Measurements from ENCODE around the gene TFAP2A. TPM values are rescaled to one million over a fixed set of nuclear protein-coding genes. Genes with fewer than 3 reads are reported as not detected.

TFAP2A gene
- total RNA-seq, 1 experiment from 2014 or later, result 24.6 TPM

GRCh38 chr6:10431423-10432164, 16.7 kb upstream of the TFAP2A start:
- DNase-seq (ENCODE audit: low read depth, low spot score), result peak; percentile 82
- in situ Hi-C loops (cut with HindIII; ENCODE audit: low pct_unique_long_range_greater_than_20kb, low sequenced_read_pairs), result no loop called here

GRCh38 chr6:10429638-10430427, 15.0 kb upstream of the TFAP2A start:
- peak; percentile 89 for DNase-seq (ENCODE audit: low read depth, low spot score)
- in situ Hi-C loops (cut with HindIII; ENCODE audit: low pct_unique_long_range_greater_than_20kb, low sequenced_read_pairs), result no loop called here

DNA sequence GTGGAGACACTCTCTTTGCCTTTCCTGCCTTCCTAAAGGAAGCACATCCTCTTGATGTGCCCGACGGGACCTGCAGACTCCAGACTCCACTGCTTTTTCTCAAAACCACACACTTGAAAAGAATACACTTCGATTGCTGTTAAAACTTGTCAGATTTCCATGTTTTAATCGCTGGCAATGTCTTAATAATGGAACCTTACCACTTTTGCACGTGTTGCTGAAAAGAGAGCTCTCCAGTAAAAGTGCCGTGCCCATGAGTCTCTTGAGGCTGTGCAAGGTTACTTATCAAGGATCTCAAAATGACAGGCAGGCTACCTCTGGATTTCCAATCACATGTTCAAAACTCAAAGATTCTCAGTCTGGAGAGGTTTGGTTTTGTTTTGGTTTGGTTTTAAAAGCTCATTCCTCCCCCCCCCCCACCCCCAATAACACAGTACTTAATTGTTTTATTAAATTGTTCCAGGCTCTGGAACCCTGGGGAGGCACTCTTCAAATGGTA, 12.0 kb upstream of the TFAP2A start:
- DNase-seq (ENCODE audit: low read depth, low spot score), result peak; percentile 77
- in situ Hi-C loops (cut with HindIII; ENCODE audit: low pct_unique_long_range_greater_than_20kb, low sequenced_read_pairs), result no loop called here

GRCh38 chr6:10425975-10426780, 11.3 kb upstream of the TFAP2A start:
- DNase-seq (ENCODE audit: low read depth, low spot score), result peak; percentile 79
- in situ Hi-C loops (cut with HindIII; ENCODE audit: low pct_unique_long_range_greater_than_20kb, low sequenced_read_pairs), result no loop called here

DNA sequence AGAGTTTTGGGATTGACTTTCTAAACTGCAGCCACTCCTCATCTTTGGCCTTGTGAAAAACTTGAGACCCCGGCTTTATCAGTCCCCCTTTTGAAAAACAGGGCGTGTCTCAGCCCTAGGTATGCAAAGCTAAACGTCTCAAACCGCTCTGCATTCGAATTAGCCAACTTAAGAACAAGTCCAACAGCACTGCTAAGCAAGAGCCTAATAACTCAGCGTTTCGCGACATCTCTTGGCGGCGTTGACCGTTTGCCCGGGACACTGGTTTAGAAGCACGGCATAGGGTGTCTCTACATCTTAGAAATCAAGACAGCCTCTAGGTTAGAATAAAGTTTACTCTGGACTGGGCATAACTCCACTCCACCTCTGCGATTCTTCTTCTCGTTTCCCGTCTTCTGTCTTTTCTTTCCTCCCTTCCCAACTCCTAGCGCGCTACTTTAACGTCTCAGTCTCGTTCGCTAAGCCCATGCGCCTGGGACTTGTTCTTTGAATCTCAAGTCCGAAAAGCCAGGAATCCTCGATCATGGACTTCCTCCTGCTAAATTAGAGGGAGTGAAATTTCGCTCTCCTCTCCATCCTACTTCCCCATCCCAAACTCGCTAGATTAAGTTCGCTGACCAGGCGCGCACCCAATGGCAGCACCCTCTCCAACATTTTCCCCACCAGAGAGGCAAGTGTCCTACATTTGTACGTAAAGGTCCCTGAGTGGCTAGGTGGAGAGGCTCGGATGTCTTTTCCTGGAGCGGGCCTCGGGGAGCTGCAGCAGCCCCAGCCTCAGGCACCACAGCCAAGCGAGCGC, 10.5 kb upstream of the TFAP2A start:
- in situ Hi-C loops (cut with HindIII; ENCODE audit: low pct_unique_long_range_greater_than_20kb, low sequenced_read_pairs), result no loop called here
- DNase-seq (ENCODE audit: low read depth, low spot score), result no peak

DNA sequence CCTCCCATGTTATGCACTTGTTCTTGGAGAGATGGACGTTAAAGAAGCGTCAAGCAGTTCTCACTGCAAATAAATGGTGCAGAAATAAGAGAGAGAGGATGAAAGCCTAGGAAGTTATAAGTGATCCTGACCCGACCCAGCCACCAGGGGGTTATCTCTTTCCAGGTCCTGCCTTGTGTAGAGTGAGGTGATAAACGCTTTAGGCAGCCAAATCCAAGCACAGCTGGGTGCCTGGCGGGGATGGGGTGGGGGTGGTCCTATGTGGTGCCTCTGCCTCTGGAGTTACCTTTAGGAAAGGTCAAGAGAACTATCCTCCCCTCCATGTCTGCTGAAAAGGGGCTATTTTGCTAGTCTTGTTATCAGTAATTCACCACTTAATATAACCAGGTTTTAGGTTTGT, 9.2 kb upstream of the TFAP2A start:
- in situ Hi-C loops (cut with HindIII; ENCODE audit: low pct_unique_long_range_greater_than_20kb, low sequenced_read_pairs), result no loop called here
- DNase-seq (ENCODE audit: low read depth, low spot score), result peak; percentile 35

DNA sequence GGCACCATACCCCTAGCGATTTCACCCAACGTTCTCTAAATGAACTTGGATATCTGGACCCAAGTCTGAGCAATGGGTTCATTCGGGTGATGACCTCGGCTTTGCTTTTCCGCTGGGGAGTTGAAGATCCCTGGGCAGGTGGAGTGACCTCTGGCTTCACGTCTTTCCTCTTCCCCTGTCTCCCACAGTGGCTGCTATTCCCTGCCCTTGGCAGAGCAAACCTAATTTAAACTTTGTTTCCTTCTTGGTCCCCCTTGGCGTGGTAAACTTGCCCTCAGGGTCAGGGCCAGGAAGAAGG, 7.8 kb upstream of the TFAP2A start:
- in situ Hi-C loops (cut with HindIII; ENCODE audit: low pct_unique_long_range_greater_than_20kb, low sequenced_read_pairs), result no loop called here
- DNase-seq (ENCODE audit: low read depth, low spot score), result no peak

GRCh38 chr6:10421921-10422736, 7.3 kb upstream of the TFAP2A start:
- in situ Hi-C loops (cut with HindIII; ENCODE audit: low pct_unique_long_range_greater_than_20kb, low sequenced_read_pairs), result no loop called here
- no peak for DNase-seq (ENCODE audit: low read depth, low spot score)

DNA sequence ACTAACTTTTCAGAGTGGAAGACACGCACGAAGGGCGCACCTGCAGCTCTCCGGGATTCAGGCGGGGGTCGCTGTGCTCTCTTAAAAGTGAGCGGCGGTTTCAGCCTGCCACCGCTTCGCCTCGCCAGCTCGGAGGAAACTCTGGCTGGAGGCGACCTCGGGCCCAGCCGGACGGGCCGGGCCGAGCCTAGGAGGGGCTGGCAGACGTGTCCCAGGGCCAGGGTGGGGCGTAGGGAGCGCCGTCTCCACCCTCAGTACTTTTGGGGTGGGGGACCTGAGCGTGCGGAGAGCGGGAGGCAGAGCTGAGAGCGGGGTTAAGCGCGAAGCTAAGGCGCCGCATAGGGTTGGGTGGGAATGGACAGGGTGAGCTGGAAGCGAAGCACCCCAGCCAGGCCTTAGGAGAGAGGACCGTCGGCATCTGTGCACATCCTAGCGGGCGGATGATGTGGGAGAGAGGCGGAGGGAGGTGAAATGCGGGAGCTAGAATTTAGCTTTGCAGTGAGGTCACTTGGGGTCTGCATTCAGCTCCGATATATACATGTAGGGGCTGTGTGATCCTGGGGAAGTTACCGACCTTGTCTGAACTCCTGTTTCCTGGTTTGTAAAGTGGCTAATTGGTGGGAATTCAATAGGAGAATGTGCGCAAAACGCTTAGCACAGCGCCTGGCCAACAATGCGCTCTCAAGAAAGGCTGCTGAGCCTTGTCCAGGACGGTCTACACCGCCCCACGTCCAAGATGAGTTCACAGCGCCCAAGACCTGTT, 6.5 kb upstream of the TFAP2A start:
- in situ Hi-C loops (cut with HindIII; ENCODE audit: low pct_unique_long_range_greater_than_20kb, low sequenced_read_pairs), result no loop called here
- no peak for DNase-seq (ENCODE audit: low read depth, low spot score)

GRCh38 chr6:10420546-10421157, 5.8 kb upstream of the TFAP2A start:
- no peak for DNase-seq (ENCODE audit: low read depth, low spot score)
- in situ Hi-C loops (cut with HindIII; ENCODE audit: low pct_unique_long_range_greater_than_20kb, low sequenced_read_pairs), result no loop called here

- in situ Hi-C loops (cut with HindIII; ENCODE audit: low pct_unique_long_range_greater_than_20kb, low sequenced_read_pairs), result no loop called here
- DNase-seq (ENCODE audit: low read depth, low spot score), result no peak
These were observed 5.1 kb upstream of the TFAP2A start for GRCh38 chr6:10419749-10420545.

DNA sequence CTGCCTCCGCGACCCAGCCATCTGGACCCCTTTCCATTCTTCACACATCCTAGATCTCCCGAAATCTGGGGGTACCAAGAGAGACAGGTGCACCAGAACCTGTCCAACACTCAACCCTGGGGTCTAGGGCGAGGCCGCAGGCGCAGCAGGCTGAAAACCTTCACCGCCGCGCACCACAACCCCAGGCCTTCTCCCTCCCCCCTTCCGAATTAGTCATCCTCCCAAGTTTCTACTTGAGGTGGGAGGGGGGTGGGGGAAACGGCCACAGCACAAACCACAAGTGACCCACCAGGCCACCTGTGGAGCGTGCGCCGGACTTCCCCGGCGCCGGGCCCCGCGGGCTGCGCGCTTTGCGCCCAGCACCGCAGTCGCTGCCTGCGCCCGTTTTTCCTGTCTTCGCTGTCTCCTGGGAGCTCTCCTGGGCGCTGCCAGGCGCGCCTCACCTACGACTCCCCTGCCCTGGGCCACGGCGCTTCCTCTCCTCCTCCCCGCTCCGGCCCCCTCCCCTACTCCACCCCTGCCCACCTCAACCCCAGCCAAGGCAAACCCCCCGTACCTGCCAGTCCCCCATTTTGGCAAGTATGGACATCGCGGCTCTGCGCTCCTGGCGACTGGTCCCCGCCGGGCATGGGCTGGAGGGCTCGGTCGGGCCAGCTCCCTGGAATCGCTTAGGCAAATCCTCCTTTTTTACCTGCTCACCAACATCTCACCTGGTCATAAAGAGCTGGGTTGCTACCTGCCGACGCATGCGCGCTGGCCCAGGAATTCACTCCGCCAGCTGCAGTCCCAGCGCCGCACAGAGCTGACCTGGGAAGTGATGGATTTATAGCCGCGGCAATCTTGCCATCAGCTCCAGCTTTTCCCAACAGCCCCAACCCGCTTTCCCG, 4.2 kb upstream of the TFAP2A start:
- in situ Hi-C loops (cut with HindIII; ENCODE audit: low pct_unique_long_range_greater_than_20kb, low sequenced_read_pairs), result no loop called here
- no peak for DNase-seq (ENCODE audit: low read depth, low spot score)

DNA sequence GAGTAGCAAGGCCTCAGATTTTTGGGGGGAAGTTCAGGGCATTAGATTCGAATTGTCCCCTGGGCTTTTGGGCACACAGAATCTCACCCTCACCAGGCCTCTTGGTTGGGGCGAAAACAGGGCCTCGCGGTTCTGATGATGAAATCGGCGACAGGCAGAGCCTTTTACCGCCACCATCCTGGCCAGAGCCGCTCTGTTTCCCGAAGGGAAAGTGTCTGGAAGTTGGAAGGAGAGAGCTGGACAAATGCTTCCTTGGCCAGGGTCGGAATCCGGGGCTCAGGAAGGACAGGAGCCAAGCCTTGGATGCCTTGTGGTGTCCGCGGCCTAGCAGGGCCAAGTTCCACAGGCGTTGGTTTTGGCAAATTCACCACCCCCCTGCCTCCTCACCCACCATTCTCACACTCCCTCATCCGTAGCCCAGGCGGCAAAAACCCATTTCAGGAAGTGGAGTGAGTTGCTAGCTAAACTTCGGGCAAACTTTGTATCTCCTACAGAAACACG, 3.5 kb upstream of the TFAP2A start:
- no peak for DNase-seq (ENCODE audit: low read depth, low spot score)
- in situ Hi-C loops (cut with HindIII; ENCODE audit: low pct_unique_long_range_greater_than_20kb, low sequenced_read_pairs), result no loop called here

GRCh38 chr6:10417681-10418104, 2.8 kb upstream of the TFAP2A start:
- DNase-seq (ENCODE audit: low read depth, low spot score), result no peak
- in situ Hi-C loops (cut with HindIII; ENCODE audit: low pct_unique_long_range_greater_than_20kb, low sequenced_read_pairs), result no loop called here
